Keratinocyte (primary cell): ENCODE measurements around the gene CTDSP2. TPM values are rescaled to one million over a fixed set of nuclear protein-coding genes. Genes with fewer than 3 reads are reported as not detected.

Experiments used
- DNase-seq: peaks from one replicate; pipeline ENCODE4 v3.0.0-alpha.2; 2011; ENCODE audit warnings: low read depth, missing footprints, low spot score
- FAIRE-seq: peaks from 2 replicates; lab custom pipeline; 2011; peaks lifted over from hg19 to GRCh38; lab: Jason Lieb, UNC
- H2AFZ ChIP-seq: 2 replicates; pipeline ENCODE4 v1.6.0; 2012; ENCODE audit warnings: low read length, control low read depth, inconsistent platforms; ENCODE audit not compliant: control insufficient read depth
- H3K27ac ChIP-seq: 2 replicates; pipeline ENCODE4 v1.5.1; 2011; ENCODE audit warnings: low read length; ENCODE audit not compliant: control insufficient read depth, insufficient read depth
- H3K27me3 ChIP-seq: 3 replicates; pipeline ENCODE4 v1.6.0; 2011; ENCODE audit warnings: low read length; ENCODE audit not compliant: control insufficient read depth, insufficient read depth; ENCODE audit errors: extremely low read depth
- H3K36me3 ChIP-seq, 2 experiments: 2 replicates in 1 of 2; 3 replicates in 1 of 2; pipeline ENCODE4 v1.5.1; 2011; ENCODE audit warnings: low read length in 2 of 2, mild to moderate bottlenecking in 1 of 2; ENCODE audit not compliant: control insufficient read depth in 2 of 2, insufficient read depth in 2 of 2; ENCODE audit errors: extremely low read depth in 1 of 2
- H3K4me1 ChIP-seq: 3 replicates; pipeline ENCODE4 v1.5.1; 2011; ENCODE audit warnings: low read length; ENCODE audit not compliant: control insufficient read depth, insufficient read depth; ENCODE audit errors: extremely low read depth
- H3K4me2 ChIP-seq: 3 replicates; pipeline ENCODE4 v1.6.0; 2011; ENCODE audit warnings: low read depth, low read length; ENCODE audit not compliant: control insufficient read depth, insufficient read depth; ENCODE audit errors: extremely low read depth
- H3K4me3 ChIP-seq, 3 experiments: fragments of 200-600 bp in 1 of 3; sonication (generic) in 1 of 3; 2 replicates in 2 of 3; 3 replicates in 1 of 3; pipeline ENCODE4 v1.5.1; 2011 to 2016; ENCODE audit warnings: low read length in 3 of 3, mild to moderate bottlenecking in 3 of 3, control low read depth in 2 of 3, inconsistent platforms in 1 of 3, low read depth in 1 of 3, mixed read lengths in 1 of 3, mixed run types in 1 of 3, moderate library complexity in 1 of 3; ENCODE audit not compliant: control insufficient read depth in 2 of 3, insufficient read depth in 2 of 3; ENCODE audit errors: extremely low read depth in 1 of 3
- H3K79me2 ChIP-seq: 2 replicates; pipeline ENCODE4 v1.6.0; 2012; ENCODE audit warnings: low read length; ENCODE audit not compliant: control insufficient read depth, insufficient read depth
- H3K9ac ChIP-seq: 3 replicates; pipeline ENCODE4 v1.6.0; 2011; ENCODE audit warnings: low read length; ENCODE audit not compliant: control insufficient read depth, insufficient read depth; ENCODE audit errors: extremely low read depth
- H3K9me1 ChIP-seq: 3 replicates; pipeline ENCODE4 v1.6.0; 2011; ENCODE audit warnings: low read length; ENCODE audit not compliant: control insufficient read depth, insufficient read depth; ENCODE audit errors: extremely low read depth
- H3K9me3 ChIP-seq: 2 replicates; pipeline ENCODE4 v1.5.1; 2012; ENCODE audit warnings: low read depth, low read length; ENCODE audit not compliant: control insufficient read depth
- H4K20me1 ChIP-seq: 3 replicates; pipeline ENCODE4 v1.6.0; 2011; ENCODE audit warnings: low read length; ENCODE audit not compliant: control insufficient read depth, insufficient read depth; ENCODE audit errors: extremely low read depth
- EZH2 ChIP-seq: IDR thresholded peaks from one replicate; pipeline ENCODE4 v1.6.1; 2012; ENCODE audit warnings: inconsistent platforms, mild to moderate bottlenecking, low read length, moderate library complexity
- dilution Hi-C: fragments of 300-500 bp; cut with MboI; formaldehyde crosslinking; loops from one replicate; pipeline ENCODE4 v1.7.0; 2020; ENCODE audit warnings: low sequenced_read_pairs; ENCODE audit not compliant: extremely low pct_ligation_motif_present
- polyA plus RNA-seq, 5 experiments: library from polyadenylated mRNA; depleted of rRNA in 3 of 5; stranded (reverse) in 3 of 5; stranded (forward) in 1 of 5; unstranded in 1 of 5; fragments of >200 nt; gene quantifications; 1 replicate in 1 of 5; 2 replicates in 3 of 5; 3 replicates in 1 of 5; pipeline versions ENCODE4 v1.2.1 to v1.2.3, GENCODE V29; 2011 to 2012; ENCODE audit warnings: missing spikeins in 2 of 5, low read depth in 1 of 5, low replicate concordance in 1 of 5
- TF ChIP-seq, protein P1 (sequence below), 3 experiments: IDR thresholded peaks in 1 of 3; conservative IDR thresholded peaks in 1 of 3; optimal IDR thresholded peaks in 1 of 3; 2 replicates in 2 of 3; 3 replicates in 1 of 3; pipeline versions ENCODE3 to v1.5.1; 2011; ENCODE audit warnings: low read length in 3 of 3, mild to moderate bottlenecking in 3 of 3, moderate library complexity in 2 of 3, control low read depth in 1 of 3, inconsistent platforms in 1 of 3; ENCODE audit not compliant: insufficient read depth in 2 of 3; ENCODE audit errors: extremely low read depth in 1 of 3

The CTDSP2 gene
- polyA plus RNA-seq, 1 donor (not counting 4 experiments of a cell fraction or from before 2014, with no cell fraction given): 54.6 TPM

DNA sequence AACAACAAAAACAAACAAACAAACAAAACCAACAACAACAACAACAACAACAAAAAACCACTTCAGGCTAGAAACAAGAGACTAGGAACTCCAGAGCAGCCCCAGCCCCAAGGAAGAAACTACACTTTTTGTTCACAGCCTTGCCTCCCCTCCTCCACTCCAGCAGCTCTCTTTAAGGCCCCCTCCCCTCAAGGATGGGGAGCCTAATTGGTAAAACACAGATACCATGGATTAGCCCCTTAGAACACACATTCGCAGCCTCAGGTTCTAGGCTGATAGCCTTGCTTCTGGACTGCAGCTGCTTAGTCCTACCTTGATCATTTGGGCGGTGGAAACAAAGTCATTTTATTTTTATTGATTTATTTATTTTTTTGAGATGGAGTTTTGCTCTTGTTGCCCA, 16.1 kb downstream of the CTDSP2 start:
- DNase-seq (no peak), FAIRE-seq (no peak)
- peaks cover 23% of the 10 kb centered on the region for H4K20me1 ChIP-seq
- peaks cover 6% of the 10 kb centered on the region for H3K4me1 ChIP-seq
- no peak overlapping the region for H3K27ac ChIP-seq
- TF ChIP-seq EZH2: no peak
- TF ChIP-seq, protein P1, sequence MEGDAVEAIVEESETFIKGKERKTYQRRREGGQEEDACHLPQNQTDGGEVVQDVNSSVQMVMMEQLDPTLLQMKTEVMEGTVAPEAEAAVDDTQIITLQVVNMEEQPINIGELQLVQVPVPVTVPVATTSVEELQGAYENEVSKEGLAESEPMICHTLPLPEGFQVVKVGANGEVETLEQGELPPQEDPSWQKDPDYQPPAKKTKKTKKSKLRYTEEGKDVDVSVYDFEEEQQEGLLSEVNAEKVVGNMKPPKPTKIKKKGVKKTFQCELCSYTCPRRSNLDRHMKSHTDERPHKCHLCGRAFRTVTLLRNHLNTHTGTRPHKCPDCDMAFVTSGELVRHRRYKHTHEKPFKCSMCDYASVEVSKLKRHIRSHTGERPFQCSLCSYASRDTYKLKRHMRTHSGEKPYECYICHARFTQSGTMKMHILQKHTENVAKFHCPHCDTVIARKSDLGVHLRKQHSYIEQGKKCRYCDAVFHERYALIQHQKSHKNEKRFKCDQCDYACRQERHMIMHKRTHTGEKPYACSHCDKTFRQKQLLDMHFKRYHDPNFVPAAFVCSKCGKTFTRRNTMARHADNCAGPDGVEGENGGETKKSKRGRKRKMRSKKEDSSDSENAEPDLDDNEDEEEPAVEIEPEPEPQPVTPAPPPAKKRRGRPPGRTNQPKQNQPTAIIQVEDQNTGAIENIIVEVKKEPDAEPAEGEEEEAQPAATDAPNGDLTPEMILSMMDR (optimal IDR thresholded peaks at IDR 0.05 in 1 of 3, IDR thresholded peaks at IDR 0.05 in 1 of 3, conservative IDR thresholded peaks at IDR 0.05 in 1 of 3; ENCODE audit: extremely low read depth in 1 of 3, insufficient read depth in 2 of 3, low read length in 3 of 3): no peak
- no peak overlapping the region for H3K4me2 ChIP-seq
- H3K27me3 ChIP-seq: no peaks in the 10 kb centered on the region
- no peak overlapping the region for H3K4me3 ChIP-seq
- no peaks in the 10 kb centered on the region for H3K9me3 ChIP-seq
- H2AFZ ChIP-seq: no peak overlapping the region
- peaks cover 23 to 27% of the 10 kb centered on the region in 2 experiments for H3K36me3 ChIP-seq
- peaks cover 2% of the 10 kb centered on the region for H3K9me1 ChIP-seq
- dilution Hi-C loops: no loop called here
- H3K79me2 ChIP-seq: peaks cover 66% of the 10 kb centered on the region
- H3K9ac ChIP-seq: no peak overlapping the region

- H3K9me1 ChIP-seq: no peaks in the 10 kb centered on the region
- H3K27ac ChIP-seq: no peak overlapping the region
- H3K27me3 ChIP-seq: no peaks in the 10 kb centered on the region
- H3K79me2 ChIP-seq: peaks cover 54% of the 10 kb centered on the region
- TF ChIP-seq EZH2: no peak
- TF ChIP-seq, protein P1 (optimal IDR thresholded peaks at IDR 0.05 in 1 of 3, IDR thresholded peaks at IDR 0.05 in 1 of 3, conservative IDR thresholded peaks at IDR 0.05 in 1 of 3; ENCODE audit: extremely low read depth in 1 of 3, insufficient read depth in 2 of 3, low read length in 3 of 3): no peak
- H3K4me1 ChIP-seq: peaks cover 6% of the 10 kb centered on the region
- H3K9ac ChIP-seq: no peak overlapping the region
- H3K4me2 ChIP-seq: no peak overlapping the region
- no peak overlapping the region for H3K4me3 ChIP-seq
- peaks cover 34% of the 10 kb centered on the region in 2 experiments for H3K36me3 ChIP-seq
- no peak overlapping the region for H2AFZ ChIP-seq
- FAIRE-seq (no peak), DNase-seq (no peak)
- peaks cover 20% of the 10 kb centered on the region for H4K20me1 ChIP-seq
- no peaks in the 10 kb centered on the region for H3K9me3 ChIP-seq
- dilution Hi-C loops: no loop called here
Measured at GRCh38 chr12:57829025-57829777, 17.3 kb downstream of the CTDSP2 start.
